ENCODE data around the gene FXR2.

Gene FXR2

DNA sequence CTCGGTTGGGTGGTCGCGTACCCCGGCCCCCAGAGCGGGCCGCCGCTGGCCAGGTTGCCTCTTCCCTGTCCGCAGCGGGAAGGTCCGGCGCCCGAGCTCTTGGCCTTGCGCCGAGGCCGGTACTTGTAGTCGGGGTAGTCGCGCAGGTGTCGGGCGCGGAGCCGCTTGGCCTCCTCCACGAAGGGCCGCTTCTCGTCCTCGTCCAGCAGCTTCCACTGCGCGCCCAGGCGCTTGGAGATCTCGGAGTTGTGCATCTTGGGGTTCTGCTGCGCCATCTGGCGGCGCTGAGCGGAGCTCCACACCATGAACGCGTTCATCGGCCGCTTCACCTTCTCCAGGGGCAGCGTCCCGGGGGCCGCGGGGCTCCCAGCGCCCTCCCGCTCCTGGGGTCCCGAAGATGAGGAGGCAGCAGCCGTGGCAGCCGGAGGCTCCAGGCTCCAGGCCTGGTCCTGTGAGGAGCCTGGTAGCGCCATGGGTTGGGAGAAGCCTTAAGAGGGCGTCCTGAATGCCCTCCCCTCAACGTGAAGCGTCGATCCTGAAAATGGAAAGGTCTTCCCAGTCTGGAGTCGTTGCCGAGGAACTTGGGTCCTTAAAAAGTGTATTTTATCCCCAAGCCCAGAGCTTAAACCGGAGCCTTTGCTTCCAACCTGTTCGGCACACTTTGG, 25.4 kb downstream of the FXR2 start:
- peak; percentile 75 for DNase-seq (ENCODE audit: low spot score)

DNA sequence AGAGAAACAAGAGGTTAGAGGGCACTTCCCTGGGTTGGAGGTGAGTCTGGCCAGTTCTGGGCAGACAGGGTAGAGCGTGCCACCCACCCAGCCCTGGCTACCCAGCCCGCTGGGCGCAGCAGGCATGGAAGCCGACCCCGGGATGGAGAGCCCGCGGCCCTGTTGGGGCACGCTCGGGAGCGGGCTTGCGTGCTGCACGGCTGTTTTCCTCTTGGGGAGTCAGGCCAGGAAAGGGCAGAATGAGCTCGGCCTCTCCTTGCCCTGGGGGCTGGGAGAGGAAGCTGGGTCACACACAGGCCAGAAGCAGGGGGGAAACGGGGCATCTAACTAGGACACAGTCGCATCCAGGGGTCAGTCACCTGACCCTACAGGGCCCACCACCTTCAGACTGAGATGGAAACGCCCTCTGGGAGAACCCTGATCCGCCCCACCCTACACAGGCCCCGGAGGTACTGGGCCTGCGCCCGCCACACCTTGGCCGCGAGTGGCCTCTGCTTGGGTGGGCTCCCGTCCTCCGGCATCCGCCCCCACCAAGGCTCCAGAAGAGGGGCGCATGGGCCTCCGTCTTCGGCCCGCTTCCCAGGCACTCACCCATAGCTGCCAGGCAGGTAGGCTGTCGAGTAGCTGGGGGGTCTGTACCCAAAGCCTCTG, 26.0 kb downstream of the FXR2 start:
- DNase-seq (ENCODE audit: low spot score), result no peak

DNA sequence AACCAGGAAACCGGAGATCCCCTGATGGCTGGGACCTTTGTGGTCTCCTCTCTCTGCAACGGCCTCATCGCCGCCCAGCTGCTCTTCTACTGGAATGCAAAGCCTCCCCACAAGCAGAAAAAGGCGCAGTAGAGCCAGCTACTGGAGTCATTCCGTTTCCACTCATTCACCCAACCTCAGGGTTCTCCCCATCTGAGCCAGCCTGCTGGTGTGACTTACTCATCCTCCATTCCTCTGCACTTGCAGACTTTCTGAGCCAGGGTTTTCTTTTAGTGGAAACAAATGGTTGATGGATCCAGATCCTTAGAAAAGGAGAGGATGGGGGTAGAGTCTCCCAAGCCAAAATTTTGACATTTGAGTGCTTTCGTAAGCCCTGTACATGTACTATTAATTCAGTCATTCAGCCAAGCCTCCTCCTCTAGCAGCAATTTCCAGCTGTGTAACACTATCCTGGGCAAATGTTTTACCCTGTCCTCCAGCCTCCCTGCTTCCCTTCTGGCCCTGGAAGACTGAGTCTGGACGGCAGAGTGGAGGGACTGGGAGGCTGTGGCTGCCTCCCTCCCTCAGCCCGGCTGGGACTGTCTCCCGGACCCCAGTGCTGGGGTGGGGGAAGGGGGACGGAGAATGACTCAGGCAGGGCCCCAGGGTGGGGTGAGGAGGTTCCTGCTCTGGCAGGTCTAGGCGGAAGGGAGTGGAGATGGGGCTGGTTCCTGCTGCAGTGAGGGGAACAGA, 27.1 kb downstream of the FXR2 start:
- no peak for DNase-seq (ENCODE audit: low spot score)

DNA sequence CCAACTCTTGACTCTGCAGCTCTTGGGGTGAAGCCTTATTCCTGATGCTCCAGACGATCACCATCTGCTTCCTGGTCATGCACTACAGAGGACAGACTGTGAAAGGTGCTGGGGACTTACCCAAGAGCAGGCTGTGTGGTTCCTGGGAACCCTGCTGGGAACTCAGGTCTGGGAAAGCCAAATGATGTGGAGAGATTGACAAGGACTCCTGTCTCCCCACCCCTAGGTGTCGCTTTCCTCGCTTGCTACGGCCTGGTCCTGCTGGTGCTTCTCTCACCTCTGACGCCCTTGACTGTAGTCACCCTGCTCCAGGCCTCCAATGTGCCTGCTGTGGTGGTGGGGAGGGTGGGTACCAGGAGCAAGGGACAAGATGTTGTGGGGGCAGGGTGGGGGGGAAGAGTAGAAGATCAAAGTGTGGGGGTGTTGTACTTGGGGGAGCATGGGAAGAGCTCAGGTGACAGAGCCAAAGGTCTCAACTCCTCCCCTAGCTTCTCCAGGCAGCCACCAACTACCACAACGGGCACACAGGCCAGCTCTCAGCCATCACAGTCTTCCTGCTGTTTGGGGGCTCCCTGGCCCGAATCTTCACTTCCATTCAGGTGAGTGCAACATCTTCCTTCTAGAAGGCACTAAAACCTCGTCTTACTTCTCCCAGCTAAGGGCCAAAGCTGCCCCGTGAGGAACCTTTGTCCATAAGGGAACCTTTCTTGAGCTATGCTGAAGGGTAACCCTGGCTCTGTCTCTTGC, 27.9 kb downstream of the FXR2 start:
- no peak for DNase-seq (ENCODE audit: low spot score)

DNA sequence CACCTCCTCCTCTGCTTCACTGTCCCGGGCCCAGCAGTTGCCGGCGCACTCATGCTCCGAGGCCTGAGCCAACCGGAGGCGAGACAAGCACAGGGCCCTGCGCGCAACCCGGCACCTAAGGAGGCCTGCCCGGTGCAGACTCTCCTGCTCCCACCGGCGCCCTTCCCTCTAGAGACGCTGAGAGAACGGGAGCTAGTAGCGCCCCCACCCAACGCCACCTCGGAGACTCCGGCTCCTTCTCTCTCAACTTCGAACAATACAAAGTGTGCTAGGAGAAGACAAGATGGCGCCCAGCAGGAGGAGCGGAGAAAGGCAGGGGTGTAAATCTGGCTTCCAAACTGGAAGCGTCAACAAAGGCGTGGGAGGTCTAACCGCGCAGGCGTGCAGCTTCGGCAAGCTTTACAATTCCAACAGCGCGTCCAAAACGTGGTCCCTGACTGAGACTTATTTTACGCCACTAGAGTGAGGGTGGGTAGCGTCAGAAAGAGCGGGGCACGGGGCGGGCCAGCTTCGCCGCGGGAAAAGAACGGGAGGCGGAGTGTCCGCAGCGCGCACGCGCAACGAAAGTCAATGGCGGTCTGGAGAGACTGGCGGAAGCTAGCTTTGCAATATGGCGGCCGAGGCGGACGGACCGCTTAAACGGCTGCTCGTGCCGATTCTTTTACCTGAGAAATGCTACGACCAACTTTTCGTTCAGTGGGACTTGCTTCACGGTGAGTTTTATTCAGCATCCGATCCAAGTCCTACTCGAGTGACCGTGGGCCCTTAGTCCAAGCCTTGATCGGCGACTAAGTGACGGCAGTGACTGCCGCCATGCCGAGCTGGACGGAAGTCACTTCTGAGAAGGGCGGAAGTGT, 31.2 kb downstream of the FXR2 start, which contains the start of gene MPDU1:
Gene MPDU1, plus strand, starts transcription at position 600 of the 857 bp plus-strand sequence. Its CDS starts 11 bp downstream, at position 611.
- DNase-seq (ENCODE audit: low spot score), result peak; percentile 97

DNA sequence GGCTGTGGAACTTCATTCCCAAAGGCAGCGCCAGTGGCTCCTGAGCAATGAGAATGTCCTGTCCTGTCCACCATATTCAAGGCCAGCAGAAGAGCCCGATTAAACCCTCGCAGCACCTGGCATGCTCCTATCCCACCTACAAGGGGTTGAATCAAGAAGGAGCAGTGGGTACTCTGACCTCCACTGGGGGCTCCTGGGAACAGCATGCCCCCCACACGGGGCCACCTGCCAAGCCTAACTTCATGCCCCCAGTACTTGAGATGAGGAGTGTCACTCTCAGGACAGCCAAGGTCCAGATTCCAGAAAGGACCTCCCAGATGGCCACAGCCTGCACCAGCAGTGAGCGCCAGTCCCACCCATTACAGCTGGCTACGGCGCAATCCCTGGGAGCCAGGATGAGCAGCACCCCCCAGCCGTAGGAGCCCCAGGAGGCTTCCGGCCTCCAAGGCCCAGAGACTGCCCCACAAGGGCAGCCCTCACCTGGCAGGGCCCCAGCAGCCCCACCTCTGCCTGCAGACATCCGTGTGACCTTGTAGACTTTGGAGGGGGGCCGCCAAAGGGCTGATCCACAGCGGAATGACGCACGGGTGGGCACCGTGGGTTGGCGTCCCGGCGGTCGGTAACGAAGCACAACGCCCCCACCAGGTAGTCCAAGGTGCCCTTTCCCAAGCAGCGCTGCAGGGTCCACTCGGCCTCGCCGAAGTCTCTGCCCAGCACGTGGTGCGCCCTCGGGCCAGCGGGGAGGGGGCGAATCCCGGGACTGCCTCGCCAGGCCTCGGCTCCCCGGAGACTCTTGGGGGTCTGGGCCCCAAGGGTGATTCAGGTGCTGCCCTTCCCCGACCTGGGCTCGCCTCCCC, 32.1 kb downstream of the FXR2 start:
- DNase-seq (ENCODE audit: low spot score), result no peak

DNA sequence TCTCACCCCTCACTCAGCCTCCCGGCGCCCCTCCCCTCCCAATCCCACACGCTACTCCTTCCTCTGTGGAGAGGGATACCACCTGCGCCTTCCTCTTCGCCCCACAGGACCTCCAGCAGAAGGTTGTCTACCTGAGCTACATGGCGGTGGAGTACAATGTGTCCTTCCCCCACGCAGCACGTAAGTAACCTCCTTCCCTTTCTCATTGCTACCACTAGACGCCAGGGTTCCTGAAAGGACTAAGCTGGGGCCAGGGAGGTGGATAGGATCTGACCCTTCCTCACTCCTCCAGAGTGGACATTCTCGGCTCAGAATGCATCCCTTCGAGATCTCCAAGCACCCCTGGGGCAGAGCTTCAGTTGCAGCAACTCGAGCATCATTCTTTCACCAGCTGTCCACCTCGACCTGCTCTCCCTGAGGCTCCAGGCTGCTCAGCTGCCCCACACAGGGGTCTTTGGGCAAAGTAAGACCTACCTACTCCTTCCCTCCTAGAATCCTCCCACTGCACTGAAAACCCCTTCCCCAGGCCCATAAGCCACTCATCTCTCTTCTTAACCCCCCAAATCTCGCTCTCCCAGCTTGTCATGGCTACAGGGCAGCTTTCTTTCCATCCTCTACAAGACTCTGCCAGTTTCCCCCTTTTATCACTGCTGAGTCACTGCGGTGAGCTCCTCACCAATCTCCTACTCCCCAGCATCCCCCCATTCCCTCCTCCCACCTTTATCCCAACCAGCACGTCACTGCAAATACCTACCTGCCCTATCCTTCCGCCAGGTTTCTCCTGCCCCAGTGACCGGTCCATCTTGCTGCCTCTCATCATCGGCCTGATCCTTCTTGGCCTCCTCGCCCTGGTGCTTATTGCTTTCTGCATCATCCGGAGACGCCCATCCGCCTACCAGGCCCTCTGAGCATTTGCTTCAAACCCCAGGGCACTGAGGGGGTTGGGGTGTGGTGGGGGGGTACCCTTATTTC, 33.8 kb downstream of the FXR2 start:
- no peak for DNase-seq (ENCODE audit: low spot score)

DNA sequence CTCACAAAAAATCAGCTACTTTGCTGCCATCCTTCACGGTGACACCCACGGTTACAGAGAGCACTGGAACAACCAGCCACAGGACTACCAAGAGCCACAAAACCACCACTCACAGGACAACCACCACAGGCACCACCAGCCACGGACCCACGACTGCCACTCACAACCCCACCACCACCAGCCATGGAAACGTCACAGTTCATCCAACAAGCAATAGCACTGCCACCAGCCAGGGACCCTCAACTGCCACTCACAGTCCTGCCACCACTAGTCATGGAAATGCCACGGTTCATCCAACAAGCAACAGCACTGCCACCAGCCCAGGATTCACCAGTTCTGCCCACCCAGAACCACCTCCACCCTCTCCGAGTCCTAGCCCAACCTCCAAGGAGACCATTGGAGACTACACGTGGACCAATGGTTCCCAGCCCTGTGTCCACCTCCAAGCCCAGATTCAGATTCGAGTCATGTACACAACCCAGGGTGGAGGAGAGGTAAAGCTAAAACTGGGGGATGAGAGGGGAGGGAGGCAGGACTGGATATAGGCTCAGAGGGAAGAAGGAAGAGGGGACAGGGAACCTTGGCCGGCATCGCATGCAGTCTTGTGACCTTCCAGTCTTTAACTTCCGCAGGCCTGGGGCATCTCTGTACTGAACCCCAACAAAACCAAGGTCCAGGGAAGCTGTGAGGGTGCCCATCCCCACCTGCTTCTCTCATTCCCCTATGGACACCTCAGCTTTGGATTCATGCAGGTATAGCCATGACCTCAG, 34.7 kb downstream of the FXR2 start:
- DNase-seq (ENCODE audit: low spot score), result no peak

DNA sequence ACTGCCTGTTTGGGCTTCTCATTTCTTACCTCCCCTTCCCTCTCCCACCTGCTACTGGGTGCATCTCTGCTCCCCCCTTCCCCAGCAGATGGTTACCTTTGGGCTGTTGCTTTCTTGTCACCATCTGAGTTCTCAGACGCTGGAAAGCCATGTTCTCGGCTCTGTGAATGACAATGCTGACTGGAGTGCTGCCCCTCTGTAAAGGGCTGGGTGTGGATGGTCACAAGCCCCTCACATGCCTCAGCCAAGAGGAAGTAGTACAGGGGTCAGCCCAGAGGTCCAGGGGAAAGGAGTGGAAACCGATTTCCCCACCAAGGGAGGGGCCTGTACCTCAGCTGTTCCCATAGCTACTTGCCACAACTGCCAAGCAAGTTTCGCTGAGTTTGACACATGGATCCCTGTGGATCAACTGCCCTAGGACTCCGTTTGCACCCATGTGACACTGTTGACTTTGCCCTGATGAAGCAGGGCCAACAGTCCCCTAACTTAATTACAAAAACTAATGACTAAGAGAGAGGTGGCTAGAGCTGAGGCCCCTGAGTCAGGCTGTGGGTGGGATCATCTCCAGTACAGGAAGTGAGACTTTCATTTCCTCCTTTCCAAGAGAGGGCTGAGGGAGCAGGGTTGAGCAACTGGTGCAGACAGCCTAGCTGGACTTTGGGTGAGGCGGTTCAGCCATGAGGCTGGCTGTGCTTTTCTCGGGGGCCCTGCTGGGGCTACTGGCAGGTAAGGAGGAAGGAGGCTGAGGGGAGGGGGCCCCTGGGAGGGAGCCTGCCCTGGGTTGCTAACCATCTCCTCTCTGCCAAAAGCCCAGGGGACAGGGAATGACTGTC, 35.5 kb downstream of the FXR2 start, which contains the start of gene CD68:
Gene CD68, plus strand, starts transcription at position 638 of the 833 bp plus-strand sequence. Its CDS starts 40 bp downstream, at position 678.
- peak; percentile 57 for DNase-seq (ENCODE audit: low spot score)

DNA sequence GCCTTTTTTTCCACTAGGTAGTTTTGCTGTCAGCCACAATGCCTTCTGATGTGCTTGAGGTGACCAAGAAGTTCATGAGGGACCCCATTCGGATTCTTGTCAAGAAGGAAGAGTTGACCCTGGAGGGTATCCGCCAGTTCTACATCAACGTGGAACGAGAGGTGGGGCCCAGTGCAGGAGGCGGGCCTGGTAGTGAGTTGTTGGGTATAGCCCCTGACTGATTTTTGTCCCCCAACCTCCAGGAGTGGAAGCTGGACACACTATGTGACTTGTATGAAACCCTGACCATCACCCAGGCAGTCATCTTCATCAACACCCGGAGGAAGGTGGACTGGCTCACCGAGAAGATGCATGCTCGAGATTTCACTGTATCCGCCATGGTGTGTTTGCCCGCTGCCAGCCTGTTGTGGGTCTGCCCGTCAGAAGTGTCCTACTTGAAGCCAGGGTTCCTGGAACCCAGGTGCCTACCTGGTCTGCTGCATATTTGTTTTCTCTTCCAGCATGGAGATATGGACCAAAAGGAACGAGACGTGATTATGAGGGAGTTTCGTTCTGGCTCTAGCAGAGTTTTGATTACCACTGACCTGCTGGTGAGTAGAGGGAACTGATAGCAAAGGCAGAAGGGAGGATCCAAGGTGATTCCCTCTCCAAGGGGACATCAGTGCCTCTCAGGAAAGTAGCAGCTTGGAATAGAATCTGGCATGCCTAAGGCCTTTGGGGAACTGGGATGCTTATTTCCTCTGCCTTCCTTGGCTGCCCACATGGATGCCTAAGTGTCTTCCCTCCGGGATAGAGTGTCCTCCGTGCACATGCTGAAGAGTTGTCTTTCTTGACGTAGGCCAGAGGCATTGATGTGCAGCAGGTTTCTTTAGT, 37.1 kb downstream of the FXR2 start:
- no peak for DNase-seq (ENCODE audit: low spot score)

DNA sequence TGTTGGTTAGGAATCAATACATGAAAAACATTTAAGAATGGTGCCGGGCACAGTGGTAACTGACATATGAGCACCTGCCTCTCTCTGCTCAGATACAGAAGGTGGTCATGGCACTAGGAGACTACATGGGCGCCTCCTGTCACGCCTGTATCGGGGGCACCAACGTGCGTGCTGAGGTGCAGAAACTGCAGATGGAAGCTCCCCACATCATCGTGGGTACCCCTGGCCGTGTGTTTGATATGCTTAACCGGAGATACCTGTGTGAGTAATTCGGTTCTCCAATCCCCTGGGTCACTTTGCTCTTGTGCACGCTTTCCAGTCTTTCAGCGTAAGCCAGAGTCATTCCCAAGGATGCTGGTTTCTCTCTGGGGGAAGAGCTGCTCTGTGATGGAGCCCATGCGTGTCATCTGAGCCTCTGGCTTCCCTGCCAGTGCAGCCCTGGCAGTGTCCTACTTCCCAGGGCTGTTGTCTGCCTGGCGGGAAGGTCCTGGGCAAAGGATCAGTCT, 38.2 kb downstream of the FXR2 start:
- no peak for DNase-seq (ENCODE audit: low spot score)

DNA sequence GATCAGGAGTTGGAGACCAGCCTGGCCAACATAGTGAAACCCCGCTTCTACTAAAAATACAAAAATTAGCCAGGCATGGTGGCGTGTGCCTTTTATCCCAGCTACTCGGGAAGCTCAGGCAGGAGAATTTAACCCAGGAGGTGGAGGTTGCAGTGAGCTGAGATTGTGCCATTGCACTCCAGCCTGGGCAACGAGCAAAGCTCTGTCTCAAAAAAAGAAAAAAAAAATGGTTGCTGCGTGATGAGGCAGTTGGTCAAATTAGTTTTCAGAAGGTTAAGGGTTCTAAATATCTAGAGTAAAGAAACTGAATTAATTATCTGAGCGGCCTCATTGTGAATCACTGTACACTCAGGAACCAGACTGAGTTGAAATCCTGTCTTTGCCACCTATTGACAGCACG, 38.7 kb downstream of the FXR2 start:
- no peak for DNase-seq (ENCODE audit: low spot score)

DNA sequence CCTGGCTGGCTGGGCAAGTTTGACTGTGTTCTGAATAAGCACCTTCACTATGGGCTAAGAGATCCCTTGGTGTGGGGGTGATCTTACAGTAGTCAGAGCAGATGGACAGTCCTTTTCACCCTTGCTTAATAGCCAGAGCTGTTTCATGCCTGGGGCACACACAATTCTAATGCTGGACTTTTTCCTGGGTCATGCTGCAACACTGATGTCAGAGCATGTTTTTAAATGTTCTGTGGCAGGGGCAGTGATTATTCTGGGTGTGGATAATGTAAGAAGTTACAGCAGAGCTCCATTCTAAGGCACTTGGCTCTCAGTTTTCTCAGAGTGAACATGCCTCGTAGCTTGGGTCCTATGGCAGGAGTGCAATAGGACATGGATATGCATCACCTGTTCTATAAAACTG, 39.2 kb downstream of the FXR2 start:
- no peak for DNase-seq (ENCODE audit: low spot score)

DNA sequence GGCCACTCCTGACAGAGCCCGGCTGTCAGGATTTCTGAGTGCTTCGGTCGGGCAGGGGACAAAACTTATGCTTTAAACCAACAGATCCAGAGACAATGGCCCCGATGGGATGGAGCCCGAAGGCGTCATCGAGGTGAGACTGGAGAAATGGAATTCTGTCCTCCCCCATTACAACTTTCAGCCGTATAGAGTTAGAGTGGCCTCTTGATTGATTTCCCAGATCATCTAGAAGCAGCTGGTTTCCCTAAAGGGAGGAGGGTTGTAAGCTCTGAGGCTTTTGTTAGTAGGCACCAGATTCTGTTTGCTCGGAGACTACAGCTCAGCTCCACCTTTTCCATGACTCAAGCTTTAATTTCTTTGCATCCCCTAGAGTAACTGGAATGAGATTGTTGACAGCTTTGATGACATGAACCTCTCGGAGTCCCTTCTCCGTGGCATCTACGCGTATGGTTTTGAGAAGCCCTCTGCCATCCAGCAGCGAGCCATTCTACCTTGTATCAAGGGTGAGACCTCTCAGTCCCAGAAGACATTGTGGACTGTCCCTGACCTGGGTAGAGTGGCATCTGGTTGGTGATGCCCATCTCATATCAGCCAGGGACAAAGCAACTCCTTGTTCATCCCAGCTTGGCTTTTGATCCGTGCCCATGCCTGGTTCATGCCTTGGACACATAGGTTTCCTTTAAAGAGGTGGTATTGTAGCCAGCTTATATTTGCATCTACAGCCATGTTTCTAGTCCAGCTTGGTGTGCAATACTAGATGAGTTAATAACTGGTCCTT, 40.3 kb downstream of the FXR2 start:
- no peak for DNase-seq (ENCODE audit: low spot score)

DNA sequence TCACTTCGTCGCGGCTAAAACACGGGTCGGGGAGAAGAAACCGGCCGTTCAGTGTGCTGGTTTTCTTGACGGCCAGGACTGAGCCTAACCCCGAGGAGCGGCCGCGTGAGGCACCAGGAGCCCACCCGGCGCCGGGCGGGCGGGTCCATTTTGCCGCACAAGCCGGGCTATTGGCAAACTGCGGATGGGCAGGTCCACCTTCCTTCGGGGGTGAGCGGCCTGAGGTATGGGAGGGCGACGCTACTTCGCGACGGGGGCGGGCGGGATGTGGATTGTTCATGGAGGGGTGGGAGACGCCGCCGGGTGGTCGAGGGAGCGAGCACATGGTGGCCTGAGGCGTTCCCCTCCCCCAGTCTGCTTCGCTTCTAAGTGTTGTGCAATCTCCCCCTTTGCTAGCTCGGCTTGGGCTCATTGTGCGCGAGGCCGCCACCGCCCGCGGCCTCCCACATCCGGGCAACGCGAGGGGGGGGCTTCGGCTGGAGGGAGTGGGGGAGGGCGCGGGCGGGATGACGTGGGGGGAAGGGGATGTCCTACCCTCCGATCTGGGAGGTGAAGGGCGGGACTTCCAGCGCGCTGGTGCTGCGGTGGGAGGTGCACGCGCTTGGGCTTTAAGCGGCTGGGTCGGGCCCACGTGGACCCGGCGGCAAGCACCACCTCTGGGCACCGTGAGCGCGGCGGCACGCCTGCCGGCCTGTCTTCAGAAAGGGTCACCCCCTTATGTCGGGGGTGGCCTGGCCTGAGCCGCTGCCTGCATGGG, 41.2 kb downstream of the FXR2 start:
- peak; percentile 92 for DNase-seq (ENCODE audit: low spot score)

Measured in globus pallidus (tissue), 1 donor.